HG03135 (cell line): Measurements from ENCODE around the gene SH2D3A.
"Not testable (repeated sequence)": the region's sequence is repeated elsewhere in the genome, so short reads cannot be mapped to it uniquely, and the experiment has no call there.

Experiments
- ATAC-seq: cut with Tn5 transposase; IDR thresholded peaks from one replicate; pipeline ENCODE4 v1.9.1; 2021; ENCODE audit warnings: mild to moderate bottlenecking, moderate library complexity; ENCODE audit not compliant: unreplicated experiment

SH2D3A gene

GRCh38 chr19:6762253-6762797, 4.9 kb downstream of the SH2D3A start:
- not testable (repeated sequence) for ATAC-seq

- no peak for ATAC-seq
These were observed 6.1 kb downstream of the SH2D3A start for GRCh38 chr19:6761053-6761676.

- no peak for ATAC-seq
These were observed 6.6 kb downstream of the SH2D3A start for GRCh38 chr19:6760606-6761005.

GRCh38 chr19:6754653-6755463, 12.4 kb downstream of the SH2D3A start:
- ATAC-seq, result no peak

GRCh38 chr19:6754136-6754535, 13.1 kb downstream of the SH2D3A start:
- ATAC-seq, result no peak

GRCh38 chr19:6753178-6754031, 13.8 kb downstream of the SH2D3A start:
- ATAC-seq, result peak; percentile 82

GRCh38 chr19:6752256-6753177, 14.7 kb downstream of the SH2D3A start:
- ATAC-seq, result no peak

GRCh38 chr19:6751189-6751588, 16.0 kb downstream of the SH2D3A start:
- no peak for ATAC-seq

GRCh38 chr19:6750062-6750461, 17.2 kb downstream of the SH2D3A start:
- ATAC-seq, result no peak

GRCh38 chr19:6748543-6748942, 18.7 kb downstream of the SH2D3A start:
- ATAC-seq, result not testable (repeated sequence)

- ATAC-seq, result no peak
These were observed 21.3 kb downstream of the SH2D3A start for GRCh38 chr19:6745965-6746364.

- ATAC-seq, result no peak
These were observed 22.6 kb downstream of the SH2D3A start for GRCh38 chr19:6744381-6745301.

GRCh38 chr19:6743714-6744380, 23.4 kb downstream of the SH2D3A start:
- no peak for ATAC-seq

- ATAC-seq, result no peak
These were observed 24.2 kb downstream of the SH2D3A start for GRCh38 chr19:6743066-6743465.

- no peak for ATAC-seq
These were observed 26.5 kb downstream of the SH2D3A start for GRCh38 chr19:6740589-6741343.

GRCh38 chr19:6739883-6740588, 27.2 kb downstream of the SH2D3A start:
- ATAC-seq, result no peak

- ATAC-seq, result no peak
These were observed 27.8 kb downstream of the SH2D3A start, which contains the start of gene TRIP10 for GRCh38 chr19:6739390-6739882. Gene TRIP10, plus strand, starts transcription at chr19:6739680. Its CDS starts 82 bp downstream, at chr19:6739762.
